HG02973 (cell line): ENCODE data around the gene DMAC2L.
"Not testable (repeated sequence)": the region's sequence is repeated elsewhere in the genome, so short reads cannot be mapped to it uniquely, and the experiment has no call there.

ENCODE experiments used
- ATAC-seq: cut with Tn5 transposase; IDR thresholded peaks from one replicate; pipeline ENCODE4 v1.9.1; 2021; ENCODE audit warnings: moderate library complexity; ENCODE audit not compliant: unreplicated experiment

The DMAC2L gene

GRCh38 chr14:50311972-50312733 is at the start of gene DMAC2L, which contains the start of gene L2HGDH:
TSS of gene DMAC2L (plus strand) at chr14:50312324. CDS start at chr14:50321488, 9,164 bp downstream.
TSS of gene L2HGDH (minus strand) at chr14:50312229. CDS start at chr14:50312150, 79 bp downstream.
- peak; percentile 93 for ATAC-seq

DNA sequence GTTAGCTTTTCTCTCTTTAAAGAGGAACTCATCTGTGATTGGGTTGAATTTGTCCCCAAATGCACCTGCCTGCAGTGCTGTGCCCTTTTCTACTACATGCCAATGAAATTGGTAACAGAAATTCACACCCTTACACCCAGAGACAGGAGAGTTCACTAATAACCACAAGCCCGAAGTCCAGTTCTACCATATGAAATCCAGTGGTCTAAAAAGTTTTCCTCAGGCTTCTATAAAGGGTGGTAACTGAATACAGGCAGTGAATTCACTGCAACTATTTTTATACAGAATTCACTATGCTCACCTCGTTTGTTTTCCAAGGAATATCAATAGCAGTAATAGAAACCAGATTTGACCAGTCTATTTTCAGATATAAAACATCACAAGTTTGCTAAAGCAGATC is 49.3 kb upstream of the DMAC2L start:
- ATAC-seq: no peak

GRCh38 chr14:50263321-50263720 is 48.8 kb upstream of the DMAC2L start:
- no peak for ATAC-seq

- no peak for ATAC-seq
These were observed 47.1 kb upstream of the DMAC2L start for GRCh38 chr14:50265029-50265428.

- ATAC-seq: no peak
These were observed 41.2 kb upstream of the DMAC2L start for GRCh38 chr14:50270932-50271331.

GRCh38 chr14:50272498-50272897 is 39.6 kb upstream of the DMAC2L start:
- ATAC-seq: no peak

DNA sequence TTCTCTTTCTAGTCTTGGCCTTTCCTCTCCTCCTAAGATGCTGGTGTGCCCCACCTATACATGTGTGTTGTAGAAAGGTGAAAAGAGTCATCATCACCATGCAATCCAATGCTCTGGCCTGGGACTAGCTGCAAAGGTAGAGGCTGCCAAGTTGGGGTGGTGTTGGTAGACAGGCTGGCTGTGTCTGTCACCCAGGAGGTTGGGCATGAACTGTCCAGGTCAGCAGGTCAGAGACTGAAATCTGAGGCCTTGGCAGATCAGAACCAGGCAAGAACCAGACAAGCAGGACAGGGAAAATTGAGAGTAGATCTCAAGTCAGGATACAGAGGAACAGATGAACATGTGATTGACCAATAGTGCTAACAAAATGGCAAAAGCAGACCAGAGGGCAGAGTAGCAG is 26.3 kb upstream of the DMAC2L start:
- ATAC-seq: no peak

GRCh38 chr14:50288146-50288545 is 24.0 kb upstream of the DMAC2L start:
- ATAC-seq: no peak

DNA sequence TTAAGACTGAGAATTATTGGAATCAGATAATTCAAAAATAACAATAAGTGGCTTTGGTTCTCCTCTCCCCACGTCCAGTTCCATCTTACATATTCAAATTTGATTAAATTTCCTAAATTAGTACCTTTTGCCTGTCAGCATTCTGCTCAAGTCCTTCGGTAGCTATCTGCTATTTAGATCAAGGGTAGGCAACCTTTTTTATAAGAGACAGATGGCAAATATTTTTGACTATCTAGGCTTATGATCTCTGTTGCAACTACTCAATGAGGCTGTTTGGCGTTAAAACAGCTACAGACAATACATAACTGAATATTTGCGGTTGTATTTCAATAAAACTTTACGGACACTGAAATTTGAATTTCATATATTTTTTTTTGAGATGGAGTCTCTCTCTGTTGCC is 21.8 kb upstream of the DMAC2L start:
- ATAC-seq: no peak

DNA sequence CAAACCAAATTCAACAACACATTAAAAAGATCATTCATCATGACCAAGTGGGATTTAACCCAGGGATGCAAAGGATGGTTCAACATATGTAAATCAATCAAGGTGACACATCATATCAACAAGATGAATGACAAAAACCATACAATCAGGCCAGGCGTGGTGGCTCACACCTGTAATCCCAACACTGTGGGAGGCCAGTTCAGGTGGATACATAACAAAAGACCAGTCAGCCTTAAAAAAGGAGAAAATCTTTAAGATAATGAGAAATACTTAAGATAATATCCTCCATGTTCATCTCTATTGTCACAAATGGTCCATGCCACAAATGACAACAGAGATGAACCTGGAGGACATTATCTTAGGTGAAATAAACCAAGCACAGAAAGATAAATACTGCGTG is 12.5 kb upstream of the DMAC2L start:
- ATAC-seq: no peak

DNA sequence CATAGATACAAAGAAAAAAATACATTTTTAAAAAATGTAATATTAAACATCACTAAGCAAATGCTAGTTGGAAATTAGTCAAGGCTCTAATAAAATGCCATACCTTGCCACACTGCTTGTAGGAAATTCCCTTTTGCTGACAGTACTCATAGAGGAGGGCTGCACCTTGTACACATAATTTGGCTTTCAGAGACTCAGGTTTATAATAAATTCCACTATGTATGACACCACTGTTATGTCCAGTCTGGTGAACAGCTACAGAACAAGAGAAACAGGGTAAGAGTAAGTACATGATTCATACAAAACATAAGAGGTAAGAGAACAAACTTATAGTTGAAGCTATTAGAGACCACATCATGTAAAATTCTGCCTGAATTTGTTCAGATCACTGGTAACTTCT is 10.2 kb upstream of the DMAC2L start:
- no peak for ATAC-seq

DNA sequence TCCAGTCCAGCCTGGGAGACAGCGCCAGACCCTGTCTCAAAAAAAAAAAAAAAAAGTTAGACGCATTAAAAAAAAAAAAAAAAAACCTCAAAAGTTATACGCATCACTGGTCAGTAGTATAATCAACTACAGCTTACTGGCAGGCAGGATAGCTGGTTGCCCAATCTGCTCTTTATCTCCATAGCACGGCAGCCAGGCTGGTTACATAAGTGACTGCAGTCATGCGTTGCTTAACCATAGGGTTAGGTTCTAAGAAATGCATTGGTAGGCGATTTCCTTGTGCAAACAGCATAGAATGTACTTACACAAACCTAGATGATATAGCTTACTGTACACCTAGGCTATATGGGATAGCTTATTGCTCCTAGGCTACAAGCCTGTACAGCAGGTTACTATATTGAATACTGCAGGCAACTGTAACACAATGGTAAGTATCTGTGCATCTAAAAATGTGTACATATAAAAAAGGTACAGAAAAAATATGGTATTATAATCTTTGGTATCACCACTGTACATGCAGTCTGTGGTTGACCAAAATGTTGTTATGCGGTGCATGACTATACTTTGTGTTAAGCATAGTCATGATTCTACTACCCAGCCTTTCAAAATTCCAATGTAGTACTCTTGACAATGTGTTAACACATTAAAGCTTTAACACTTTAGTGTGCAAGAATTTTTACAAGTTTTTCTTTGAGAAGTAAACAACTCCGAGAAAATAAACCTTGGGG is 8.2 kb upstream of the DMAC2L start:
- no peak for ATAC-seq

DNA sequence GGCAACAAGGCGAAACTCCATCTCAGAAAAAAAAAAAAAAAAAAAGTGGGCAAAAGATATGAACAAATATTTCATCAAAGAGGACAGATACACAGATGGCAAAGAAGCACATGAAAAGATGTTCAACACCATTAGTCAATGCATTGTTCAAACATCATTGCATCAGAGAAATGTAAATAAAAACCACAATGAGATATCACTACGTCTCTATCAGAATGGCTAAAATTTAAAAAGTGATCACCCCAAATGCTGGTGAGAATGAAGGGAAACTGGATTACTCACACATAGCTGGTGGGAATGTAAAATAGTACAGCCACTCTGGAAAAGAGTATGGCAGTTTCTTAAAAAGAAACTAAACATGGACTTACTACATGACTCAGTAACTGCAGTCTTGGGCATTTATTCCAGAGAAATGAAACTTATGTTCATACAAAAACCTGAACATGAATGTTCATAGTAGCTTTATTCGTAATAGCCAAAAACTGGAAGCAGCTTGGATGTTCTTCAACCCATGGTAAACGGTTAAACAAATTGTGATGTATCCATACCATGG is 3.7 kb upstream of the DMAC2L start:
- no peak for ATAC-seq

- no peak for ATAC-seq
These were observed 1.7 kb upstream of the DMAC2L start for GRCh38 chr14:50310445-50310844.

DNA sequence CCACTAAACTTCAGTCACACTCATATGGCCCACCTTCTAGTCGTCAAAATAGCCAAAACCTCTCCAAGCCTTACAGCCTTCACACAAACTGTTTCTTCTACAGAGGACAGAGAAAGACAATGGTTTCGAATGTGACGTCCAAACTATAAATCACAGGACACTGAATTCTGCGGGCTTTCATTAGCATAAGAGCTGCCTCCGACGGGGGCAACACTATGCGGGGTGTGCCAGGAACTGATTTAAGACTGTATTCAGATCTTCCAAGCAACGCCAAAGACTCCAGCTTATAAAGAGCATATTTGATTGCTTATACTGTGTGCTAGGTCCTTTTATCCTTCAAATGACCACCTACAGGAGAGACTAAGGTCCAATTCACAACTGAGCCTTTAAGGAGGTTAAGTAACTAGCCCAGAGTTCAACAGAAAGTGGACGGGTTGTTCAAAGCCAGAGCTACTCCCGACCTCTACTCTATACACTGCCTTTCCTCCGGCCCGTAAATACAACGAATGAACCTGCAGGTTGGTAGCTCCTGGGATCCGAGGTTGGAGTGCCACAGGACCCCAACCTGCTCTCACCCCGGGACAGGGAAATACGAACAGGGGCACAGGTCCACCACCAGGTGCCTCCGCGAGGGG is 670 bp upstream of the DMAC2L start:
- ATAC-seq: no peak

DNA sequence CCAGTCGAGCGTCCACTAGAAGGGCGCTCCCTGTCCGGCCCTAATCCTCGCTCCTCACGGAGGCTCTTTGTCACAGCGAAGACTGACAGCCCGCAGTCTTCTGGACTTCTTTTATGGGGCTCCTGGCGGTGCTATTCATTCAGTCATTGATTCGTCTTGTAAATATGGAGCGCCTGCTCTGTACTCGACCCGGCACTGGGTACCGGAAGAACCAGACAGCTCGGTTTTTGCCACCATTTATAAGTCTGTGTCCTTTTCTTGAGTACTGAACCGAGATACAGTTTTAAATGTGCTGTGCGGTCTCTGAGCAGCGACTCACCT is 570 bp downstream of the DMAC2L start:
- ATAC-seq: no peak

DNA sequence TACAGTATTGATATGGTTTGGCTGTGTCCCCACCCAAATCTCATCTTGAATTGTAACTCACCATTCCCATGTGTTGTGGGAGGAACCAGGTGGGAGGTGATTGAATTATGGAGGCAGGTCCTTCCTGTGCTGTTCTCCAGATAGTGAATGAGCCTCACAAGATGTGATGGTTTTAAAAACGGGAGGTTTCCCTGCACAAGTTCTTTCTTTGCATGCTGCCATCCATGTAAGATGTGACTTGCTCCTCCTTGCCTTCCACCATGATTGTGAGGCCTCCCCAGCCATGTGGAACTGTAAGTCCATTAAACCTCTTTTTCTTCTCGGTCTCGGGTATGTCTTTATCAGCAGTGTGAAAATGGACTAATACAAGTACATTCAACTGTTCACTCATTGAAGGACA is 2.0 kb downstream of the DMAC2L start:
- not testable (repeated sequence) for ATAC-seq

DNA sequence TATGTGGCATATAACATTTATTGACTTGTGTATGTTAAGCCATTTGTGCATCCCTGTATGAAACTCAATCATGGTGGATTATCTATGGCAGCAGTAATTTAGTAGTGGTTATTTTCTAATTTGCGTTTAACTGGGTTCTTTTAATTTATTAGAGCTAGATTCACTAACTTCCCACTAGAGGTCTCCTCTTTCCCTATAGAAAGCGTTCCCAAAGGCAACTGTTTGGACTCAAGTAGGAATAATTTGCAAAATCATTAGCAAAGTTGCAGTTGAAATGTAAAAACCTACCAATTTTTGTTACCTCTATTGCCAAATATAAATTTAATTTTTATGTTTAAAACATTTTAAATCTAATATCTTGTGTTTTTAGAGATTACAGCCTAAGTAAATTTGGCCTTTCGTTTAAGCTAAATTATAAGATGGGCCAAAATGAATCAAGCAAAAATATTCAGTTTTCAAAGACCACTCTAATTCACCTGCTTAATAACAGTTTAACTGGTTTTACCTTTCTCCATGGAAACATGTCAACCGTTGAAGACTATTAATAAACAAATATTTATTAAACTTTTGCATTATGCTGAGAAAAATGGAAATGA is 6.0 kb downstream of the DMAC2L start:
- ATAC-seq: no peak

GRCh38 chr14:50319293-50319692 is 7.2 kb downstream of the DMAC2L start:
- ATAC-seq: no peak

- no peak for ATAC-seq
These were observed 7.6 kb downstream of the DMAC2L start for GRCh38 chr14:50319721-50320120.

GRCh38 chr14:50320283-50320682 is 8.2 kb downstream of the DMAC2L start:
- peak; percentile 38 for ATAC-seq
